GM21390 (cell line): Measurements from ENCODE around the gene AFF1.
A peak's percentile ranks its signal among the peaks of the same experiment; 100 is the strongest.
"Not testable (repeated sequence)": the region's sequence is repeated elsewhere in the genome, so short reads cannot be mapped to it uniquely, and the experiment has no call there.

Experiments used
- ATAC-seq: cut with Tn5 transposase; IDR thresholded peaks from one replicate; pipeline ENCODE4 v1.9.1; 2021; ENCODE audit not compliant: unreplicated experiment

Gene AFF1

DNA sequence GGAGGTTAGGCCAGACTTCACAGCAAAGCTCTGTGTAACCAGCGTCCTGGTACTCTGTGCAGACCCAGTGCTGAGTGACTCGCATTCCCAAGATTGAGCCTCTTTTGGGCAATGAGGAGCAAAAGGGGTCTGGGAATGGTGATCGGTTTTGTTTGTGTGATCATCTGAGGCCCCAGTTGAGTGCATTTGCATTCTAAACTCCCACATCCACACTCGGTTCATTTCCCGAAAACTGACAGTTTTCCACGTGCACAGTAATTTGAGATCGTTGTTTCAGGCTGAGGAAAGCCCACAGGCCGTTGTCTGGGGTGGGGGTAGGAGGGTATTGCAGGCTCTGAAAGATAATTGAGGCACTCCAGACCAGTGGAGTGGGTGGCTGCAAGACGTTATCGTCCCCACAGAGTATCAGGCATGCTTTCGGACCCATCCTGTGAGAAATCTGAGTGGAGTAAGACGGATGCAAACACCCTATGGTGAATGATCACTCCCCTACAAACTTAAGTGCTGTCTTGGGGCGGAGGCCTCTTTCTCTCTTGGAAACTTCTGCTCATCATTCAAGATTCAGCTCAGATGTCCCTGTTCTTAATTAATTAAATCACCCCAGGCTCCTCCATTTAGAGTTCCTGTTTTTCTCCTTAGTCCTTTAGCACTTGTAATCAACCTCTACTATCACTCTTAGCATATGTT is 96.1 kb downstream of the AFF1 start:
- no peak for ATAC-seq

GRCh38 chr4:87031920-87032319 is 97.1 kb downstream of the AFF1 start:
- no peak for ATAC-seq

DNA sequence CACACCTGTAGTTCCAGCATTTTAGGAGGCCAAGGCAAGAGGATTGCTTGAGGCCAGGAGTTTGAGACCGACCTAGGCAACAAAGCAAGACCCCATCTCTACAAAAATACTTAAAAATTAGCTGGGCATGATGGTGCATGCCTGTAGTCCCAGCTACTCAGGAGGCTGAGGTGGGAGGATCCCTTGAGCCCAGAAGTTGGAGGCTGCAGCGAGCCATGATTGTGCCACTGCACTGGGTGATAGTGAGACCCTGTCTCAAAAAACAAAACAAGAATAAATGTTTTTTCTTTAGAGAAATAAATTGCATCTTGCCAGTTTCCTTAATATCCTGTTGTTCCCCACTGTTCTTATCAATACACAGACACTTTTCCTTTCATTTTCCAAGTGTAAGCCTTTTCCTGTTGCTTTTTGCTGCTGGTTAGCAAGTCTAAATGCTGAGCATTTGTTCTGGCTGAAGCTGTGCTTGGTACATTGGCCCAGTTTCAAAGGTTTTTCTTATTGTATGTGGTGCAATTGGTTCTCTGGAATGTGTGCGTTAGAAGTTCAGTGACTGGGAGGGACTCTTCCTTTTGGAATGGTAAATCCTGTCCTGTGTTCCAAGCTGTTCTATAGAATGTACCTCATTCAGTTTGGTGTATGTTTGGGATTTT is 98.2 kb downstream of the AFF1 start:
- ATAC-seq, result no peak

DNA sequence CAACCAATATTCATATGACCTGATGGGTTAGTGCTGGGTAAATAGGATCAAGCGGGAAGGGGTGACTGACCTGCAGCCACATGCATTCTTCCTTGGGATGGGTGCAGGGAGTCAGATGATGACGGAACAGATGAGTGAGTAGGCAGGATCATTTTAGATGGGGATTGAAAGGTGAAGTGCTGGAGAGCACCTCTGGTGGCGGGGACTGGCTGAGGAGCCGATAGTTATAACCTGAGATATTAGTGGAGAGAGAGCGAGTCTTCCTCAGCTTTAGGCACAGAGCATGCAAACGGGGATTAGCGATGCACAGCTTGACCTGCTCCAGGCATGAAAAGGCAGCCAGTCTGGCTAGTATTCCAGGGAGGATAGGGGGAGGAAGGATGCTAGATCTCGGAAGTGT is 99.1 kb downstream of the AFF1 start:
- ATAC-seq, result no peak

DNA sequence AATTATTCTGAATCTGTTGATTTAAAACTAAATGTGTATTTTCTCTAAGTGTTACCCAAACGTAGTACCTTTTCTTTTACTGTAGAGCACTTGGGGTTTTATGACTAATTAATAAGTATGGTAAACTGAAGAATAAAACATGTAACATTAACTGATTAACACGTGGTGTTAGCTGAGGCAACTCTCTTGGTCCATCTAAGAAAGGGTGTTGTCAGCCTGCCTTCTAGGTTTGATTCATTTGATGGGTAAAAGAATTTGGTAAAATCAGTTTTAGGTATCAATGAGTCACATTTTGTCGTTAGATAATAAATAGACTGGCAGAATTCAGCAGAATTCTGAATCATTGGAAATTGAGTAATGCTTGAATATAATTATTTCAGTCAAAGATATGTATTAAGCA is 99.7 kb downstream of the AFF1 start:
- ATAC-seq, result no peak

DNA sequence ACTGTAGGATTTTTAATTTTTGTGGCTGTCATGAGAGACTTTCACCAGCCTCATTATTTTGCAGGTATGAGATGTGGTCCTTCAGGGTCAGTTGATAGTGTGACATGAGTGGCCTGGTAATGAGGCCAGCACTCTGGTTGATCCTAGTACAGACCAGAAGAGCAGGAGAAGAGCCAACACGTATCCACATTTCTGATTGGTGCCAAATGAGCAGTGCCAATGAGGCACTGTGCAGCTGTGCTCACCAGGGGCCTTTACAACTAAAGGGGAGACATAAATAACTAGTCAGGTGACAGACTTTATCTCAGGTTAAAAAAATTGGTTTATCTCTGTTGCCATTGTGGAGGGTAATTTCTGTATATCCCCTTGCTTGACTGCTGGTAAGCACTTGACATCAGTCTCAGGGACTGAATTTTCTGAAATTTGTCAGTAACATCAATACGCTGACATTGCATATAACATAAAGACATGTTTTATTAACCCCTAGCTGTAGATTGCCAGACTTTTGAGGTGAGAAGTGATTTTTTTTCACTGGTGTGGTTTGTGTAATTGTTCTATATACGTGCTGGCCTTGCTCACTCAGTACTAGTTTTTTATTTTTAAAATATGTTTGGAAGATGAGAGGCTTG is 101.2 kb downstream of the AFF1 start:
- ATAC-seq, result no peak

GRCh38 chr4:87036713-87037112 is 101.9 kb downstream of the AFF1 start:
- ATAC-seq, result no peak

DNA sequence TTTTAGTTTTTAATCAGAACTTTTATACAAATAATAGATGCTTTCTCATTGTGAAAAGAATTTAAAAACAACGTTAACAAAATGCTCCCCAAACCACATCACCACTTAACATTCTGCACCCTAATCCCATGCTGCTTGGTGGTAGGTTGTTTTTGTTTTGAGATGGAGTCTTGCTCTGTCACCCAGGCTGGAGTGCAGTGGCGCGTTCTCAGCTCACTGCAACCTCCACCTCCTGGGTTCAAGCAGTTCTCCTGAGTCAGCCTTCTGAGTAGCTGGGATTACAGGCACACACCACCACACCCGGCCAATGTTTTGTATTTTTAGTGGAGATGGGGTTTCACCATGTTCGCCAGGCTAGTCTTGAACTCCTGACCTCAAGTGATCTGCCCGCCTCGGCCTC is 102.4 kb downstream of the AFF1 start:
- ATAC-seq, result not testable (repeated sequence)

- no peak for ATAC-seq
Measured at GRCh38 chr4:87037671-87038334, 103.0 kb downstream of the AFF1 start.

DNA sequence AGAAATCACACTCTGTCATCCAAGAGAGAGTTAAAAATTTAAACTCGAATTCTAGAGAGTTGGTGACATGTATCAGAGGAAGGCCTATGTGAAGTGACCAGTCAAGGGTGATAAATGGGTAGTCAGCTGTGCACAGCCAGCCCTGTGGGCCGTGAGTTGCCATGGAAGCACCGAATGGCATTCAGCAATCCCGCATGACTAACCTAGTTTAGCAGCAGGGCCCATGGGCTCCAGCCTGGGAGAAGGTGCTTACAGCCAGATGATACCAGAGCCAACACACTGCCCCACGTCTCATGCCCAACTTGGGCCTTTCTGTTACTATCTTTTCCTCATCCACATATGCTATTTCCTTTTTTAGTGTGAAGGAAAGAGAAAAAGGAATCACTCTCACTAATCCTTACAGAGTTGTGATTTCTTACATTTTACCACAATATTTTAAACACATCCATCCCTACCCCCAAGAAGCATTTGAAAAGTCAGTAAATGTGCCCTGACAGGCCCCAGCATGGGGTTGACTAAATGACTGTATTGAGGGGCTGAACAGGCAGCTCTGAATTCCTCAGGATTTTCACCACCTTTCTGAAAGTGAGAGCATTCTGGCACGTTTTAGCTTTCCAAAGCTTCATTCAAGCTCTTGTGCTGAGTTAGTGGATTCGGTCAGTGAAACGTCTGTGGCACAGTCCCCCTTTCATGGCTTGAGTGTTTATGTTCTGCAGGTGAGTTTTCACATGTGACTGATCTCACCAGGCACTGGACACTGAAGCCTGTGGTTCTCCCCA is 104.2 kb downstream of the AFF1 start:
- ATAC-seq, result peak; percentile 43

DNA sequence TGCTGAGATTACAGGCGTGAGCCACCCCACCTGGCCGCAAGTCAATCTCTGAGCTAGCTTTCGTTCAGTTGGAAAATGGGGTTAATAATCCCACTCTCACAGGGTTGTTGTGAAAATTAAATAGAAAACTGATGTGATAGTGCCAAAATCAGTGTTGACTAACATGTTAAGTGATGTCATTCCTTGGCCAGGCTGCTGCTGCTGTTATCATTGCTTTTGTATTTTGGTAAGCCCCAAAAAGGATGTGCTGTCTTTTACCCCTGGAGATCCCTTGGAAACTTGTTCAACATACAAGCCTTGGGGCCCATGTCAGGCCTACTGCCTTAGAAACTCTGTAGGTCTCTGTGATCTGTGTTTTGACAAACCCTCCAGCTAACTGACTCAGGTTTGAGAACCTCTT is 106.3 kb downstream of the AFF1 start:
- ATAC-seq, result no peak

GRCh38 chr4:87042221-87042620 is 107.4 kb downstream of the AFF1 start:
- ATAC-seq, result no peak

GRCh38 chr4:87042986-87043820 is 108.4 kb downstream of the AFF1 start:
- no peak for ATAC-seq

DNA sequence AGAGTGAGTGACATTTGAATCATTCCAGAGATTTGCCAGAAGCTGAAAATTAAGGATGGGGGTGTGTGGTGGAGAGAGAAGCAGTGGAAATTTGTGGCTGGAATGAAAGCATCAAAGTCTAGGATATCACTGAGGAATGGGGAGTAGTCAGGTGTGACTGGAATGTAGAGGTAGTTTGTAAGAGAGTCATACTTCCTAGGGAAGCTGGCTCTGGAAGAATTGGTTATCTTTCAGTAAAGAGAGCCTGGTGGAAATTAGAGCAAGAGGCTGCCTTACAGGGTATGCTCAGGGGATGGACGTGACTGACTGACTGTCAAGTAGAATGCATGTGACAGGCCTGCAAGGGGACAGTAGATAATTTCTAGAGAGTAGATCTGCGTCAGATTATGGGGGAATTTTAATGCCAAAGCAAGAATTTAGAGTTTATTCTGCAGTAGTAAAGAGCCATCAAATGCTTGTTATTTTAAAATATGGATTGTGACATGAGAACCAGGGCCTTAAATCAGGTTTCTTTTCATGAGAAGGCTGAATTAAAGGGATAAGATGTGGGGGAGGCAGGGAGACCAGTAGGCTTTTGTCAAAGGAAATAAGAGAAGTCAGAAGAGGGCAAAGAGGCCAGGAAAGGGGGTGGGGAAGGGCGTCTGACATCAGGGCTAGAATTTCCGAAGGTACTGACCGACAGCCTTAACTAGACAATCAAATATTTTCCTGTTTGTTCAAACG is 109.9 kb downstream of the AFF1 start:
- ATAC-seq, result no peak

DNA sequence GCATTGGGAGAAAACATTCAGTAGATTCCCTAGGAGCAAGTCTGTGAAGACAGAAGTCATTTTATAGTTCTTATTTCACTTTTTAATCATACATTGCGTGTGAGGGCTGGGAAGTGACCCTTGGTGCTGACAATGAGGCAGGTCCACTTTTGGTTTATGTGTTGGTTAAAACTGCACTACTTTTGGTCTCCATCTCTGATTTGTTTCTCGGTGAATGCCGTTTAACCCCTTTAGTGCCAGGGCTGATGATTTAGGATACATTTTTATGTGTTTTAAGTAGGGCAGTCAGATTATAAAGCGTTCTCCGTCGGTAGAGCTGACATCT is 110.4 kb downstream of the AFF1 start:
- no peak for ATAC-seq

- no peak for ATAC-seq
Measured at GRCh38 chr4:87045659-87046058, 110.8 kb downstream of the AFF1 start.

DNA sequence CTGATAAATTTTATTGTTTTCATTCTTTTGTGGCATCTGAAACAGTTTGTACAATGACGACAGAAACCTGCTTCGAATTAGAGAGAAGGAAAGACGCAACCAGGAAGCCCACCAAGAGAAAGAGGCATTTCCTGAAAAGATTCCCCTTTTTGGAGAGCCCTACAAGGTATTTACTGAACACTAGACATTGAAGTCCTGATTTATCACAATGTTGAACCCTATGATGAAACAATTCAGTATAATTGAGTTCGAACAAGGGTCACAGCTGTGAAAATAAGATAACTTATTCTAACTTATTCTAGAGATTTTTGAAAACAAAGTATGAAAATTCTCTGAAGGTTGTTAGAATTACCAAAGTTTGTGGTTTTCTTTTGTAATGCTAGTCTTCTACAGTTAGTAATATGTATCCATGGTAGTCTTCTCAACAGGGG is 111.3 kb downstream of the AFF1 start:
- no peak for ATAC-seq

- ATAC-seq, result no peak
Measured at GRCh38 chr4:87047281-87047798, 112.5 kb downstream of the AFF1 start.

- ATAC-seq, result no peak
Measured at GRCh38 chr4:87049508-87049907, 114.7 kb downstream of the AFF1 start.
